Ishikawa (cell line): ENCODE data around the gene HTR3D.

ENCODE experiments used
- EGR1 ChIP-seq: IDR thresholded peaks from 2 replicates; pipeline ENCODE4 v1.6.1; 2012
- EP300 ChIP-seq: IDR thresholded peaks from 2 replicates; pipeline ENCODE4 v1.6.1; 2012; ENCODE audit warnings: borderline replicate concordance
- MAX ChIP-seq: IDR thresholded peaks from 2 replicates; pipeline ENCODE4 v1.6.1; 2012
- RAD21 ChIP-seq: IDR thresholded peaks from 2 replicates; pipeline ENCODE4 v1.6.1; 2012; ENCODE audit warnings: low read depth
- REST ChIP-seq: IDR thresholded peaks from 2 replicates; pipeline ENCODE4 v1.6.1; 2012; ENCODE audit warnings: low read depth, mild to moderate bottlenecking
- TEAD4 ChIP-seq: IDR thresholded peaks from 2 replicates; pipeline ENCODE4 v1.6.1; 2012
- YY1 ChIP-seq: IDR thresholded peaks from 2 replicates; pipeline ENCODE4 v1.6.1; 2012; ENCODE audit warnings: low read depth
- ZBTB7A ChIP-seq: IDR thresholded peaks from 2 replicates; pipeline ENCODE4 v1.6.1; 2012; ENCODE audit warnings: low read depth

GRCh38 chr3:184030536-184030935, 1.0 kb upstream of the HTR3D start:
- TF ChIP-seq EP300 (no peak), RAD21 (no peak), MAX (no peak), ZBTB7A (no peak), EGR1 (no peak), TEAD4 (no peak), YY1 (no peak), REST (no peak)
